GM12878 (cell line): ENCODE data around the gene PRKCE. TPM values are rescaled to one million over a fixed set of nuclear protein-coding genes. Genes with fewer than 3 reads are reported as not detected.

Source experiments
- ATAC-seq: fragments of 200-7000 bp; cut with Tn5 transposase; 3 replicates; pipeline ENCODE4 v1.9.1; 2020; ENCODE audit warnings: mild to moderate bottlenecking, moderate library complexity
- BruUV-seq: library from RNA; stranded (reverse); fragments of 400-500 nt; replicated peaks from 2 replicates; lab custom pipeline; 2021; lab: Mats Ljungman, UMichigan
- CTCF ChIA-PET: fragments of 300-600 bp; sonication (Branson Sonifier 250); formaldehyde crosslinking; extraction: SDS; loops from one replicate; lab custom pipeline; 2021; ENCODE audit warnings: inconsistent platforms; lab: Yijun Ruan, JAX
- POLR2A ChIA-PET: fragments of 350-600 bp; formaldehyde crosslinking; extraction: SDS; loops from one replicate; lab custom pipeline; 2021; ENCODE audit warnings: inconsistent platforms; lab: Charles Lee
- RAD21 ChIA-PET: fragments of 300-600 bp; sonication (Branson Sonifier 250); formaldehyde crosslinking; loops from one replicate; lab custom pipeline; 2023; ENCODE audit warnings: antibody characterized with exemption; ENCODE audit not compliant: unreplicated experiment; lab: Charles Lee
- SMC1A ChIA-PET: fragments of 300-600 bp; sonication (Branson Sonifier 250); formaldehyde crosslinking; loops from one replicate; lab custom pipeline; 2023; ENCODE audit not compliant: unreplicated experiment, uncharacterized antibody; lab: Charles Lee
- DNase-seq: peaks from one replicate; pipeline ENCODE4 v3.0.0-alpha.2; 2011; ENCODE audit warnings: low read depth, low spot score
- FAIRE-seq: peaks from 3 replicates; lab custom pipeline; 2011; peaks lifted over from hg19 to GRCh38; lab: Jason Lieb, UNC
- H2AFZ ChIP-seq: 2 replicates; pipeline ENCODE4 v1.6.0; 2011; ENCODE audit warnings: low read depth, low read length, control low read depth; ENCODE audit not compliant: control insufficient read depth
- H3K27ac ChIP-seq: 2 replicates; pipeline ENCODE4 v1.5.1; 2011; ENCODE audit warnings: control low read depth; ENCODE audit not compliant: control insufficient read depth, insufficient read depth
- H3K27me3 ChIP-seq, 2 experiments: replicated peaks in 1 of 2; 2 replicates each; pipeline versions ENCODE4 v1.6.0 to v1.6.1; 2011; ENCODE audit warnings: low read length in 1 of 2; ENCODE audit not compliant: control insufficient read depth in 2 of 2, insufficient read depth in 2 of 2
- H3K36me3 ChIP-seq, 2 experiments: 2 replicates each; pipeline ENCODE4 v1.5.1; 2011; ENCODE audit warnings: low read length in 1 of 2; ENCODE audit not compliant: control insufficient read depth in 2 of 2, insufficient read depth in 2 of 2
- H3K4me1 ChIP-seq: 2 replicates; pipeline ENCODE4 v1.6.1; 2011; ENCODE audit warnings: mild to moderate bottlenecking, low read length, moderate library complexity, mixed read lengths; ENCODE audit not compliant: control insufficient read depth, insufficient read depth
- H3K4me2 ChIP-seq: 2 replicates; pipeline ENCODE4 v1.6.0; 2011; ENCODE audit warnings: control low read depth; ENCODE audit not compliant: control insufficient read depth, insufficient read depth
- H3K4me3 ChIP-seq: fragments of 200-600 bp; sonication (generic); 2 replicates; pipeline ENCODE4 v1.5.1; 2016
- H3K79me2 ChIP-seq: 2 replicates; pipeline ENCODE4 v1.6.0; 2011; ENCODE audit warnings: low read length; ENCODE audit not compliant: control insufficient read depth, insufficient read depth
- H3K9ac ChIP-seq: 2 replicates; pipeline ENCODE4 v1.8.0; 2011; ENCODE audit warnings: low read length, control low read depth, mixed read lengths; ENCODE audit not compliant: control insufficient read depth, insufficient read depth
- H3K9me3 ChIP-seq: replicated peaks from 3 replicates; pipeline ENCODE4 v1.5.1; 2011; ENCODE audit warnings: mild to moderate bottlenecking, low read length; ENCODE audit not compliant: control insufficient read depth, insufficient read depth
- H4K20me1 ChIP-seq: 2 replicates; pipeline ENCODE4 v1.6.0; 2011; ENCODE audit not compliant: control insufficient read depth, insufficient read depth
- FOS ChIP-seq: IDR thresholded peaks from 3 replicates; pipeline ENCODE4 v1.6.1; 2011; ENCODE audit warnings: borderline replicate concordance; ENCODE audit not compliant: insufficient read length; ENCODE audit errors: extremely low read depth
- NR2C1 ChIP-seq: fragments of 450-650 bp; IDR thresholded peaks from 2 replicates; pipeline ENCODE4 v1.6.1; 2017; ENCODE audit warnings: antibody characterized with exemption, mild to moderate bottlenecking, moderate library complexity
- POU2F2 ChIP-seq: IDR thresholded peaks from 3 replicates; pipeline ENCODE4 v1.6.1; 2011; ENCODE audit warnings: low read depth, mild to moderate bottlenecking, low read length, borderline replicate concordance
- RAD51 ChIP-seq: fragments of 450-650 bp; IDR thresholded peaks from 2 replicates; pipeline ENCODE4 v1.6.1; 2016; ENCODE audit warnings: moderate library complexity, mild to moderate bottlenecking, inconsistent platforms
- SIN3A ChIP-seq: IDR thresholded peaks from 2 replicates; pipeline ENCODE4 v1.6.1; 2012; ENCODE audit warnings: low read depth, low read length, improper control_type of control experiment
- YBX1 ChIP-seq: fragments of 450-650 bp; IDR thresholded peaks from 2 replicates; pipeline ENCODE4 v1.6.1; 2016; ENCODE audit warnings: antibody characterized with exemption
- ZNF592 ChIP-seq: fragments of 450-650 bp; IDR thresholded peaks from 2 replicates; pipeline ENCODE4 v1.6.1; 2017; ENCODE audit warnings: mild to moderate bottlenecking, moderate library complexity
- ZNF622 ChIP-seq: fragments of 450-650 bp; IDR thresholded peaks from 2 replicates; pipeline ENCODE4 v1.6.1; 2017; ENCODE audit warnings: mild to moderate bottlenecking, inconsistent platforms
- ZNF687 ChIP-seq: fragments of 450-650 bp; IDR thresholded peaks from 2 replicates; pipeline ENCODE4 v1.6.1; 2017; ENCODE audit warnings: mild to moderate bottlenecking, moderate library complexity
- WGBS: methylation state at CpG from one replicate; pipeline ENCODE4 v1.1.6; 2016; ENCODE audit warnings: low lambda C conversion rate; ENCODE audit not compliant: insufficient replicate concordance, insufficient coverage; ENCODE audit errors: missing lambda C conversion rate; 5-methylcytosine and 5-hydroxymethylcytosine counted together
- in situ Hi-C: fragments of 300-500 bp; cut with MboI; formaldehyde crosslinking; loops from 9 replicates; pipeline ENCODE4 v1.14.3; 2018; ENCODE audit warnings: mixed read lengths
- intact Hi-C: fragments of 100-400 bp; cut with micrococcal nuclease; formaldehyde crosslinking; loops from one replicate; pipeline ENCODE4 v1.14.2; 2022; ENCODE audit not compliant: unreplicated experiment
- polyA plus RNA-seq, 11 experiments: library from polyadenylated mRNA; depleted of rRNA in 4 of 11; unstranded in 6 of 11; stranded (reverse) in 5 of 11; fragments of >200 nt; fragmentation: Nextera tagmentation in 4 of 11; fragmentation: Illumina TruSeq in 1 of 11; extraction: Ambion mirVana in 4 of 11; extraction: Trizol in 1 of 11; gene quantifications; 1 replicate in 1 of 11; 2 replicates in 10 of 11; pipeline versions ENCODE4 v1.2.1 to v1.2.3, GENCODE V29; 2011 to 2016; ENCODE audit warnings: inconsistent platforms in 2 of 11, missing spikeins in 2 of 11, low read depth in 1 of 11
- total RNA-seq, 4 experiments: library from RNA; depleted of rRNA in 3 of 4; stranded (reverse); fragments of >200 nt in 3 of 4; fragmentation: Illumina TruSeq in 1 of 4; extraction: Trizol in 1 of 4; gene quantifications; 2 replicates each; pipeline versions ENCODE4 v1.2.1 to v1.2.3, GENCODE V29; 2013 to 2021

The PRKCE gene
- total and polyA plus RNA-seq, 10 of the 15 experiments (the other 5 are each of a cell fraction or from before 2014, with no cell fraction given), result 2.6 to 28.2 (median 11.3) TPM

DNA sequence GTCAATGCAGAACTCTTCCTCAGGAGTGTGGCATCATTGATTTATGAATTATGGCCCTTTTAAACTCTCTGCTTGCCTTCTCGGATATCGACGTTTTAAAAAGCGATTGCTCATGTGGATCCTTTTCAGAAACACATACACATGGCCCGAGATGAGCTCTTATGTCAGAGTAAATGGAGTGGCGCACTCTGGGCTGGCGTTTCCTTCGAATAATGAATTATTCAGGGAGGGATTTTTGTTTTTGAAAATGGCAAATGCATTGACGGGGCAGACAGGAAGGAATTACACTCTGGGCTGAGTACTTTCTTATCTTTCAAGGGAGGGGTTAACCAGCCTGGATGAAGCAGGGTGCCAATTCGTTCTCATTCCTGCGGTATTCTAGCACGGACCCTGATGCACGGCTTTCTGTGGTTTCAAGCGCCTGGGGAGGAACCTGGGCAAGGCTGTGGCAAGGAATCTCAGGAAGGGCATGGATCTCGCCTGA lies 142.7 kb downstream of the PRKCE start:
- Histone ChIP-seq H3K36me3 (no peaks in the 10 kb centered on the region; a peak in 1 of 4 replicates), H4K20me1 (no peaks in the 10 kb centered on the region), H3K4me3 (no peak overlapping the region), H3K79me2 (no peaks in the 10 kb centered on the region), H3K4me1 (peaks cover 3% of the 10 kb centered on the region), H2AFZ (no peak overlapping the region), H3K9me3 (no peaks in the 10 kb centered on the region), H3K4me2 (no peak overlapping the region), H3K27ac (no peak overlapping the region), H3K9ac (no peak overlapping the region), H3K27me3 (no peaks in the 10 kb centered on the region)
- intact Hi-C loops (no loop called here), in situ Hi-C loops (no loop called here)
- CTCF ChIA-PET, result interaction anchor here (1.2 to 5.0 kb wide), 2 partner anchors 15 to 141 kb away, joined by 3 to 29 read pairs; no protein-coding TSS in a partner anchor
- SMC1A ChIA-PET, result interaction anchor here (0.7 to 1.7 kb wide), 2 partner anchors 31 to 84 kb away, joined by 4 to 5 read pairs; no protein-coding TSS in a partner anchor
- POLR2A ChIA-PET, result no interaction called here
- no TSS peak for BruUV-seq
- RAD21 ChIA-PET, result interaction anchor here (0.8 kb wide), 1 partner anchor 139 kb away, joined by 4 read pairs; no protein-coding TSS in a partner anchor
- FAIRE-seq (no peak), DNase-seq (no peak), ATAC-seq (no peak)
- 69% methylated on average over 15 of the region's 15 CpGs for WGBS
- TF ChIP-seq SIN3A (no peak), FOS (no peak), NR2C1 (no peak), RAD51 (no peak), POU2F2 (no peak), ZNF592 (no peak), ZNF687 (no peak), ZNF622 (no peak), YBX1 (no peak)
